Kidney (tissue), 14 donors: ENCODE measurements around the gene ZDHHC14. TPM values are rescaled to one million over a fixed set of nuclear protein-coding genes. Genes with fewer than 3 reads are reported as not detected.

Experiments
- DNase-seq, 5 donors: peaks; one replicate each; pipeline ENCODE4 v3.0.0-alpha.2; 2013 to 2020
- FAIRE-seq: peaks from 2 replicates; lab custom pipeline; 2012; peaks lifted over from hg19 to GRCh38; lab: Jason Lieb, UNC
- H3K27ac ChIP-seq, 2 donors: one replicate each; pipeline ENCODE4 v1.7.0; 2013; ENCODE audit warnings: low read depth in 2 of 2, low read length in 2 of 2, inconsistent platforms in 1 of 2
- H3K27me3 ChIP-seq: one replicate; pipeline ENCODE4 v1.7.1; 2013; ENCODE audit warnings: low read length, inconsistent platforms; ENCODE audit not compliant: control insufficient read depth, insufficient read depth
- H3K36me3 ChIP-seq, 3 donors: one replicate each; pipeline versions ENCODE4 v1.7.0 to v1.7.1; 2013; ENCODE audit warnings: low read length in 3 of 3, control low read depth in 1 of 3, inconsistent platforms in 1 of 3; ENCODE audit not compliant: insufficient read depth in 3 of 3, control insufficient read depth in 2 of 3
- H3K4me1 ChIP-seq, 3 donors: one replicate each; pipeline versions ENCODE4 v1.7.0 to v1.7.1; 2013; ENCODE audit warnings: low read length in 3 of 3, inconsistent platforms in 1 of 3, low read depth in 1 of 3; ENCODE audit not compliant: control insufficient read depth in 2 of 3, insufficient read depth in 2 of 3
- H3K4me3 ChIP-seq, 3 donors: one replicate each; pipeline versions ENCODE4 v1.7.0 to v1.8.1; 2013; ENCODE audit warnings: low read length in 3 of 3, control low read depth in 1 of 3, inconsistent platforms in 1 of 3
- H3K9ac ChIP-seq, 3 donors: one replicate each; pipeline versions ENCODE4 v1.7.0 to v1.7.1; 2013; ENCODE audit warnings: low read length in 3 of 3, control low read depth in 1 of 3, inconsistent platforms in 1 of 3
- H3K9me3 ChIP-seq, 3 donors: one replicate each; pipeline versions ENCODE4 v1.7.0 to v1.7.1; 2013; ENCODE audit warnings: low read length in 3 of 3, control low read depth in 1 of 3, inconsistent platforms in 1 of 3; ENCODE audit not compliant: control insufficient read depth in 2 of 3, insufficient read depth in 1 of 3
- CTCF ChIP-seq: IDR thresholded peaks from 3 replicates; pipeline ENCODE4 v1.5.1; 2012; ENCODE audit warnings: mild to moderate bottlenecking, moderate library complexity, borderline replicate concordance; ENCODE audit not compliant: insufficient read depth; ENCODE audit errors: extremely low read depth
- intact Hi-C: fragments of 100-400 bp; cut with DNase I; formaldehyde crosslinking; loops from one replicate; pipeline ENCODE4 v1.11.1; 2022
- polyA plus RNA-seq: library from polyadenylated mRNA; stranded (reverse); fragments of 350-450 nt; fragmentation: Illumina TruSeq; extraction: RNeasy Lipid Tissue Mini Kit (QIAGEN cat#74804); gene quantifications from one replicate; pipeline ENCODE4 v1.2.3, GENCODE V29; 2014; ENCODE audit warnings: low read depth, low replicate concordance; ENCODE audit not compliant: insufficient read depth
- total RNA-seq: library from RNA; stranded (reverse); fragmentation: NEBNext Ultra II Directional; extraction: Animal tissue kit (Norgen Biotek cat#: 25700); gene quantifications from one replicate; pipeline ENCODE4 v1.2.1, GENCODE V29; 2021
- donor health status: control.
- donor health status: control.
- donor health status: control.
- donor health status: control.
- donor health status: control.
- donor health status: DM: yes; HTN: yes; CAD: no.
- donor health status: Normal renal cell carcinoma (clear cell type).

Gene ZDHHC14
- total and polyA plus RNA-seq, 2 donors from 2014 or later: 13.5 to 26.7 TPM

GRCh38 chr6:157667211-157668008, 286.4 kb downstream of the ZDHHC14 start:
- DNase-seq: peak in 3 of 5 donors; percentile 77 to 91 (median 89)
- H3K9ac ChIP-seq: no peak overlapping the region

DNA sequence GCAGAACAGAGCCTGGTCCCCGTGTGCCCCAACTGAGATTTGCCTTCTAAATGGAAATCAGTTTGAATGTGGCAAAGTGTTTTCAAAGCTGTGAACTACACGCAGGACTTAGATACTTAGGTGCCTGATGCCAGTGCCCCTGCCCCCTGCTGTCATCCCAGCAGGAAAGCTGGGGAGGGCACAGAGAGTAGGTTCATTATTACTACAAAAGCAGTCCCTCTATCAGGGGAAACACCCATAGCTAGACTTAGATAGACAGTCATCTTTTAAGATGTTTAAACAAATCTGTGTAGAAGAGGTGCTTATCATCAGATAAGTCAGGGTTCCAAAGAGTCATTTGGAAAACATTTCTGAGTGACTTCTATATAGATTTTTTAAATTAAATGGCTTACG, 287.0 kb downstream of the ZDHHC14 start:
- no peak for FAIRE-seq

More at GRCh38 chr6:157667211-157668008, 286.4 kb downstream of the ZDHHC14 start:
- Histone ChIP-seq H3K9me3 (no peaks in the 10 kb centered on the region), H3K27me3 (no peaks in the 10 kb centered on the region), H3K27ac (no peak overlapping the region), H3K4me3 (no peak overlapping the region), H3K4me1 (peaks cover 0 to 4% (median 0%) of the 10 kb centered on the region in 3 donors), H3K36me3 (peaks cover 0 to 3% (median 0%) of the 10 kb centered on the region in 3 donors)
- FAIRE-seq: peak; percentile 74
- intact Hi-C loops: loop anchor here (10.0 kb wide), 1 partner anchor 353 kb away; no protein-coding TSS in a partner anchor
- peak; percentile 91 for TF ChIP-seq CTCF

GRCh38 chr6:157668713-157669112, 287.7 kb downstream of the ZDHHC14 start:
- no peak for FAIRE-seq
- Histone ChIP-seq H3K9ac (no peak overlapping the region), H3K9me3 (no peaks in the 10 kb centered on the region), H3K4me3 (no peak overlapping the region), H3K27ac (no peak overlapping the region), H3K4me1 (peaks cover 0 to 4% (median 0%) of the 10 kb centered on the region in 3 donors), H3K27me3 (no peaks in the 10 kb centered on the region), H3K36me3 (peaks cover 0 to 3% (median 0%) of the 10 kb centered on the region in 3 donors)
- TF ChIP-seq CTCF: no peak
- intact Hi-C loops: loop anchor here (10.0 kb wide), 1 partner anchor 354 kb away; no protein-coding TSS in a partner anchor
- no peak for DNase-seq

More for the DNA sequence above, 287.0 kb downstream of the ZDHHC14 start:
- H3K4me3 ChIP-seq: no peak overlapping the region
- no peak for TF ChIP-seq CTCF
- DNase-seq: no peak
- H3K4me1 ChIP-seq: peaks cover 0 to 4% (median 0%) of the 10 kb centered on the region in 3 donors
- H3K9me3 ChIP-seq: no peaks in the 10 kb centered on the region
- no peak overlapping the region for H3K9ac ChIP-seq
- no peak overlapping the region for H3K27ac ChIP-seq
- intact Hi-C loops: loop anchor here (10.0 kb wide), 1 partner anchor 353 kb away; no protein-coding TSS in a partner anchor
- H3K27me3 ChIP-seq: no peaks in the 10 kb centered on the region
- peaks cover 0 to 3% (median 0%) of the 10 kb centered on the region in 3 donors for H3K36me3 ChIP-seq
